ENCODE results near the gene VAMP8.

DNA sequence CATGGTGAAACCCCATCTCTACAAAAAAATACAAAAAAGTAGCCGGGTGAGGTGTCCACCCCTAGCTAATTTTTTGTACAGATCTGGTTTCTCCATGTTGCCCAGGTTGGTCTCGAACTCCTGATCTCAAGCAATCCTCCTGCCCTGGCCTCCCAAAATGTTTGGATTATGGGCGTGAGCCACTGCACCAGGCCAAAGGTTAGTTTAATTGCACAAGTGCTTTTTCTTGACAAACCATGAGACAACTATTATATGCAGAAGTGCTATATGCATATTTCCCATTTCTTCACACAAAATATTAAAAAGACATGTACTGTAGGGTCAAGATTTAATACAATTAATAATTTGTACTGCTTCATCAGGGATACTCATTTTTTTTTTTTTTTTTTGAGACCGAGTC, 11.1 kb upstream of the VAMP8 start:
- TF ChIP-seq, protein P1, sequence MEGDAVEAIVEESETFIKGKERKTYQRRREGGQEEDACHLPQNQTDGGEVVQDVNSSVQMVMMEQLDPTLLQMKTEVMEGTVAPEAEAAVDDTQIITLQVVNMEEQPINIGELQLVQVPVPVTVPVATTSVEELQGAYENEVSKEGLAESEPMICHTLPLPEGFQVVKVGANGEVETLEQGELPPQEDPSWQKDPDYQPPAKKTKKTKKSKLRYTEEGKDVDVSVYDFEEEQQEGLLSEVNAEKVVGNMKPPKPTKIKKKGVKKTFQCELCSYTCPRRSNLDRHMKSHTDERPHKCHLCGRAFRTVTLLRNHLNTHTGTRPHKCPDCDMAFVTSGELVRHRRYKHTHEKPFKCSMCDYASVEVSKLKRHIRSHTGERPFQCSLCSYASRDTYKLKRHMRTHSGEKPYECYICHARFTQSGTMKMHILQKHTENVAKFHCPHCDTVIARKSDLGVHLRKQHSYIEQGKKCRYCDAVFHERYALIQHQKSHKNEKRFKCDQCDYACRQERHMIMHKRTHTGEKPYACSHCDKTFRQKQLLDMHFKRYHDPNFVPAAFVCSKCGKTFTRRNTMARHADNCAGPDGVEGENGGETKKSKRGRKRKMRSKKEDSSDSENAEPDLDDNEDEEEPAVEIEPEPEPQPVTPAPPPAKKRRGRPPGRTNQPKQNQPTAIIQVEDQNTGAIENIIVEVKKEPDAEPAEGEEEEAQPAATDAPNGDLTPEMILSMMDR (conservative IDR thresholded peaks at IDR 0.05; ENCODE audit: low read length) = no peak
- TF ChIP-seq EZH2phosphoT487 (IDR thresholded peaks at IDR 0.05; ENCODE audit: borderline replicate concordance) = no peak
